K562 (cell line): ENCODE results near the gene PRPSAP1. TPM values are rescaled to one million over a fixed set of nuclear protein-coding genes. Genes with fewer than 3 reads are reported as not detected.

Experiments
- ATF6 ChIP-seq: sonication (generic); formaldehyde crosslinking; IDR thresholded peaks from 2 replicates; pipeline ENCODE4 v1.4.0; 2020; ENCODE audit warnings: mild to moderate bottlenecking, missing genetic modification reagents
- PCBP1 ChIP-seq: fragments of 200-400 bp; formaldehyde crosslinking; IDR thresholded peaks from 2 replicates; pipeline ENCODE4 v1.6.1; 2018; ENCODE audit warnings: mild to moderate bottlenecking, low read depth, low read length; ENCODE audit not compliant: poor library complexity, severe bottlenecking
- RBM22 ChIP-seq: fragments of 200-400 bp; formaldehyde crosslinking; IDR thresholded peaks from 2 replicates; pipeline ENCODE4 v1.6.1; 2018; ENCODE audit warnings: low read length, low read depth; ENCODE audit not compliant: poor library complexity, severe bottlenecking
- SMARCC2 ChIP-seq: fragments of 450-650 bp; IDR thresholded peaks from 2 replicates; pipeline ENCODE4 v1.6.1; 2017; ENCODE audit warnings: antibody characterized with exemption, moderate library complexity, mild to moderate bottlenecking, low read depth
- SNAPC5 ChIP-seq: fragments of 250-450 bp; sonication (Bioruptor Pico); IDR thresholded peaks from 2 replicates; pipeline ENCODE4 v1.8.0; 2021; ENCODE audit warnings: moderate library complexity, mild to moderate bottlenecking, inconsistent platforms
- SRSF7 ChIP-seq: fragments of 200-400 bp; formaldehyde crosslinking; optimal IDR thresholded peaks from 2 replicates; pipeline ENCODE3; 2017; ENCODE audit warnings: mild to moderate bottlenecking, low read depth, low read length
- STAT5A ChIP-seq: IDR thresholded peaks from 2 replicates; pipeline ENCODE4 v1.6.1; 2012; ENCODE audit warnings: low read length, inconsistent platforms, borderline replicate concordance
- TBP ChIP-seq: optimal IDR thresholded peaks from 2 replicates; pipeline ENCODE3; 2011; ENCODE audit warnings: low read depth, low read length, improper control_type of control experiment
- ZNF124 ChIP-seq: sonication (generic); formaldehyde crosslinking; IDR thresholded peaks from 2 replicates; pipeline ENCODE4 v1.8.1; 2022; ENCODE audit warnings: missing genetic modification reagents
- ZNF133 ChIP-seq: fragments of 250-450 bp; sonication (Bioruptor Pico); IDR thresholded peaks from 2 replicates; pipeline ENCODE4 v1.4.0; 2020; ENCODE audit warnings: mild to moderate bottlenecking
- ZNF609 ChIP-seq: sonication (generic); formaldehyde crosslinking; IDR thresholded peaks from 2 replicates; pipeline ENCODE4 v1.8.1; 2023; ENCODE audit warnings: missing genetic modification reagents, mild to moderate bottlenecking, borderline replicate concordance
- polyA plus RNA-seq, 8 experiments: library from polyadenylated mRNA; depleted of rRNA in 4 of 8; stranded (reverse) in 5 of 8; unstranded in 3 of 8; fragments of >200 nt; fragmentation: Nextera tagmentation in 2 of 8; fragmentation: Illumina TruSeq in 1 of 8; extraction: Ambion mirVana in 2 of 8; extraction: Trizol in 1 of 8; gene quantifications; 2 replicates each; pipeline versions ENCODE4 v1.2.1 to v1.2.3, GENCODE V29; 2011 to 2014; ENCODE audit warnings: inconsistent platforms in 1 of 8, missing spikeins in 1 of 8
- total RNA-seq, 7 experiments: library from RNA; depleted of rRNA in 6 of 7; stranded (reverse); fragments of >200 nt in 6 of 7; fragmentation: Illumina TruSeq in 2 of 7; extraction: Trizol in 2 of 7; gene quantifications; 2 replicates each; pipeline versions ENCODE4 v1.2.1 to v1.2.3, GENCODE V29; 2011 to 2021; ENCODE audit warnings: low replicate concordance in 1 of 7

PRPSAP1 gene
- total and polyA plus RNA-seq, 9 of the 15 experiments (the other 6 are each of a cell fraction or from before 2014, with no cell fraction given): 21.9 to 77.1 (median 40.8) TPM

GRCh38 chr17:76382803-76383545 lies 29.3 kb upstream of the PRPSAP1 start (continued):
- TF ChIP-seq ATF6 (no peak), SRSF7 (no peak), STAT5A (0 out of 2 replicates have a peak, but pooled peaks have one; percentile 7), PCBP1 (peak; percentile 55), TBP (peak; percentile 26), ZNF609 (CRISPR knock-in tag) (no peak; the same call in 1 of the 2 replicates), SNAPC5 (no peak), ZNF133 (CRISPR knock-in tag) (no peak), ZNF124 (CRISPR knock-in tag) (no peak), RBM22 (peak; percentile 10), SMARCC2 (0 out of 2 replicates have a peak, but pooled peaks have one; percentile 23)
